ENCODE results near the gene AGBL3. TPM values are rescaled to one million over a fixed set of nuclear protein-coding genes. Genes with fewer than 3 reads are reported as not detected.
"Not testable (repeated sequence)": the region's sequence is repeated elsewhere in the genome, so short reads cannot be mapped to it uniquely, and the experiment has no call there.

The AGBL3 gene
- total RNA-seq, 4 donors from 2014 or later: 0.41 to 2.6 (median 1.1) TPM; not detected in 1

DNA sequence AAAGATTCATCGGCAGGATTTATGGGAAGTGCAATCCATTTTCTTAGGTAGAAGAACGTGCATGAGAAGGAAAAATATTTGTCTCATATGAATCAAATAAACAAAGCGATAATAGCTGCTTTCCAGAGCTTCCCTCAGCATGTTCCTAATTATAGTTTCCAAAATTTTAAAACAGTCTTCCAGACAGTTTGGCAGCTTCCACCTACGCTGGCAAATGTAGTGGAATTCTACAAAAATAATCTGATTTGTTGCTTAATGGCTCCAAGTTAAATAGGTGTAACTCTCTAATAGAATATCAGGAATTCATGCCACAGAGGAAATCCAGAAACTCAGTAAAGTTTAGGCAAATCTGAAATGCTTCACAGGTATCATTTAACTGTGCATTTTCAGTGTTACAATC lies 23.3 kb upstream of the AGBL3 start:
- TF ChIP-seq, protein P1, sequence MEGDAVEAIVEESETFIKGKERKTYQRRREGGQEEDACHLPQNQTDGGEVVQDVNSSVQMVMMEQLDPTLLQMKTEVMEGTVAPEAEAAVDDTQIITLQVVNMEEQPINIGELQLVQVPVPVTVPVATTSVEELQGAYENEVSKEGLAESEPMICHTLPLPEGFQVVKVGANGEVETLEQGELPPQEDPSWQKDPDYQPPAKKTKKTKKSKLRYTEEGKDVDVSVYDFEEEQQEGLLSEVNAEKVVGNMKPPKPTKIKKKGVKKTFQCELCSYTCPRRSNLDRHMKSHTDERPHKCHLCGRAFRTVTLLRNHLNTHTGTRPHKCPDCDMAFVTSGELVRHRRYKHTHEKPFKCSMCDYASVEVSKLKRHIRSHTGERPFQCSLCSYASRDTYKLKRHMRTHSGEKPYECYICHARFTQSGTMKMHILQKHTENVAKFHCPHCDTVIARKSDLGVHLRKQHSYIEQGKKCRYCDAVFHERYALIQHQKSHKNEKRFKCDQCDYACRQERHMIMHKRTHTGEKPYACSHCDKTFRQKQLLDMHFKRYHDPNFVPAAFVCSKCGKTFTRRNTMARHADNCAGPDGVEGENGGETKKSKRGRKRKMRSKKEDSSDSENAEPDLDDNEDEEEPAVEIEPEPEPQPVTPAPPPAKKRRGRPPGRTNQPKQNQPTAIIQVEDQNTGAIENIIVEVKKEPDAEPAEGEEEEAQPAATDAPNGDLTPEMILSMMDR (IDR thresholded peaks at IDR 0.05): no peak
- TF ChIP-seq EP300 (IDR thresholded peaks at IDR 0.05; ENCODE audit: low read depth) (no peak), POLR2A (IDR thresholded peaks at IDR 0.05) (no peak)
- Histone ChIP-seq H3K36me3 (peaks cover 0 to 17% (median 0%) of the 10 kb centered on the region in 4 donors), H3K9me3 (no peaks in the 10 kb centered on the region), H3K27me3 (no peaks in the 10 kb centered on the region), H3K4me3 (no peak overlapping the region), H3K27ac (peak overlapping the region in 1 of 4 donors; percentile 21), H3K4me1 (no peaks in the 10 kb centered on the region)
- DNase-seq: no peak
- in situ Hi-C loops (cut with MboI; ENCODE audit: low pct_ligation_motif_present in 1 of 4, low pct_unique_long_range_greater_than_20kb in 1 of 4, low sequenced_read_pairs in 3 of 4): loop anchor here in 2 of 4 donors (25.0 kb wide), 3 partner anchors 276 to 526 kb away; partner anchors contain the start of gene BPGM (in 1 of the 2)
- 70 to 72% methylated on average over 3 to 4 of the region's 4 CpGs for whole genome bisulfite sequencing, 2 donors (ENCODE audit: low coverage in 1 of 2)
- intact Hi-C loops (cut with DNase I; ENCODE audit: low total_unique reads): no loop called here

- no peaks in the 10 kb centered on the region for H3K27me3 ChIP-seq
- no peaks in the 10 kb centered on the region for H3K4me1 ChIP-seq
- H3K4me3 ChIP-seq: no peak overlapping the region
- TF ChIP-seq POLR2AphosphoS5 (IDR thresholded peaks at IDR 0.05) (no peak), POLR2A (IDR thresholded peaks at IDR 0.05) (no peak), EP300 (IDR thresholded peaks at IDR 0.05; ENCODE audit: low read depth) (no peak)
- TF ChIP-seq, protein P1 (IDR thresholded peaks at IDR 0.05): no peak
- no peak for DNase-seq
- in situ Hi-C loops (cut with MboI; ENCODE audit: low pct_ligation_motif_present in 1 of 4, low pct_unique_long_range_greater_than_20kb in 1 of 4, low sequenced_read_pairs in 3 of 4) (loop anchor here in 2 of 4 donors (25.0 kb wide), 3 partner anchors 279 to 529 kb away; partner anchors contain the start of gene BPGM (in 1 of the 2)), intact Hi-C loops (cut with DNase I; ENCODE audit: low total_unique reads) (no loop called here)
- no peaks in the 10 kb centered on the region for H3K9me3 ChIP-seq
- WGBS, 2 donors (ENCODE audit: low coverage in 1 of 2): 25 to 63% methylated on average over 1 to 3 of the region's 3 CpGs
- no peaks in the 10 kb centered on the region for H3K36me3 ChIP-seq
- H3K27ac ChIP-seq: no peak overlapping the region
Observed at GRCh38 chr7:134966691-134967090, 19.6 kb upstream of the AGBL3 start.

DNA sequence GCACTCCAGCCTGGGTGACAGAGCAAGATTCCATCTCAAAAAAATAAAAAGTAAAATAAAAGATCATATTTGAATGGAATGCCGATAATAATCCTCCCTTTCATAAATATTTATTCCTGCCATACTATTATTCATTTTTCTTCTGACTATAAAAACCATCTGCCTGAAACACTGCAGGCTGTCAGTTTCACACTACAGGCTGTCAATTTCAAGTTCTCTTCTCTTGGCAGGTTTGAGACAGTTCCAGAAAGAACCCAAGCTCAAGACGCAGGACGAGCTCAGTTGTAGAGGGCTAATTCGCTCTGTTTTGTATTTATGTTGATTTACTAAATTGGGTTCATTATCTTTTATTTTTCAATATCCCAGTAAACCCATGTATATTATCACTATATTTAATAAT lies 18.2 kb upstream of the AGBL3 start:
- Histone ChIP-seq H3K36me3 (no peaks in the 10 kb centered on the region), H3K4me3 (no peak overlapping the region), H3K9me3 (no peaks in the 10 kb centered on the region), H3K27me3 (no peaks in the 10 kb centered on the region), H3K4me1 (no peaks in the 10 kb centered on the region), H3K27ac (no peak overlapping the region)
- in situ Hi-C loops (cut with MboI; ENCODE audit: low pct_ligation_motif_present in 1 of 4, low pct_unique_long_range_greater_than_20kb in 1 of 4, low sequenced_read_pairs in 3 of 4): loop anchor here in 2 of 4 donors (25.0 kb wide), 3 partner anchors 281 to 531 kb away; partner anchors contain the start of gene BPGM (in 1 of the 2)
- intact Hi-C loops (cut with DNase I; ENCODE audit: low total_unique reads): no loop called here
- TF ChIP-seq POLR2AphosphoS5 (IDR thresholded peaks at IDR 0.05) (no peak), EP300 (IDR thresholded peaks at IDR 0.05; ENCODE audit: low read depth) (no peak), POLR2A (IDR thresholded peaks at IDR 0.05) (no peak)
- TF ChIP-seq, protein P1 (IDR thresholded peaks at IDR 0.05): no peak
- 88 to 89% methylated on average over 4 of the region's 4 CpGs for WGBS, 2 donors (ENCODE audit: low coverage in 1 of 2)
- DNase-seq: no peak

GRCh38 chr7:134981645-134982044 lies 4.7 kb upstream of the AGBL3 start:
- DNase-seq; H3K36me3 ChIP-seq; intact Hi-C loops (cut with DNase I; ENCODE audit: low total_unique reads); H3K4me3 ChIP-seq; H3K27ac ChIP-seq; in situ Hi-C loops (cut with MboI; ENCODE audit: low pct_ligation_motif_present in 1 of 4, low pct_unique_long_range_greater_than_20kb in 1 of 4, low sequenced_read_pairs in 3 of 4); H3K9me3 ChIP-seq; H3K4me1 ChIP-seq; H3K27me3 ChIP-seq: not testable (repeated sequence)
- WGBS, 2 donors (ENCODE audit: low coverage in 1 of 2): 90 to 98% methylated on average over 2 to 3 of the region's 3 CpGs

- WGBS, 2 donors (ENCODE audit: low coverage in 1 of 2): 51 to 84% methylated on average over 5 to 8 of the region's 8 CpGs
- in situ Hi-C loops (cut with MboI; ENCODE audit: low pct_ligation_motif_present in 1 of 4, low pct_unique_long_range_greater_than_20kb in 1 of 4, low sequenced_read_pairs in 3 of 4): no loop called here
- no peak for TF ChIP-seq POLR2A (IDR thresholded peaks at IDR 0.05)
- TF ChIP-seq EP300 (IDR thresholded peaks at IDR 0.05; ENCODE audit: low read depth): no peak
- TF ChIP-seq, protein P1 (IDR thresholded peaks at IDR 0.05): no peak
- TF ChIP-seq POLR2AphosphoS5 (IDR thresholded peaks at IDR 0.05): no peak
Observed at GRCh38 chr7:134985894-134986362, 380 bp upstream of the AGBL3 start.

More at GRCh38 chr7:134985894-134986362, 380 bp upstream of the AGBL3 start:
- no peaks in the 10 kb centered on the region for H3K27me3 ChIP-seq
- intact Hi-C loops (cut with DNase I; ENCODE audit: low total_unique reads): no loop called here
- no peak for DNase-seq
- no peaks in the 10 kb centered on the region for H3K36me3 ChIP-seq
- peak overlapping the region; percentile 52 to 74 (median 70) for H3K4me3 ChIP-seq
- peak overlapping the region; percentile 81 to 93 (median 89) for H3K27ac ChIP-seq
- H3K9me3 ChIP-seq: no peaks in the 10 kb centered on the region
- H3K4me1 ChIP-seq: peaks cover 4 to 24% (median 10%) of the 10 kb centered on the region in 4 donors

All from transverse colon (tissue), 4 donors.